Panc1 (cell line): Measurements from ENCODE around the gene STARD10. TPM values are rescaled to one million over a fixed set of nuclear protein-coding genes. Genes with fewer than 3 reads are reported as not detected.

Experiments
- ATAC-seq: fragments of 200-7000 bp; cut with Tn5 transposase; 2 replicates; pipeline ENCODE4 v1.9.1; 2020; ENCODE audit warnings: mild to moderate bottlenecking, moderate library complexity
- BruUV-seq: library from RNA; stranded (reverse); fragments of 400-500 nt; replicated peaks from 2 replicates; lab custom pipeline; 2021; lab: Mats Ljungman, UMichigan
- CTCF ChIA-PET: fragments of 300-600 bp; sonication (Branson Sonifier 250); formaldehyde crosslinking; loops from one replicate; lab custom pipeline; 2022; ENCODE audit warnings: antibody characterized with exemption; lab: Charles Lee
- POLR2A ChIA-PET: fragments of 300-600 bp; sonication (Branson Sonifier 250); formaldehyde crosslinking; loops from one replicate; lab custom pipeline; 2022; ENCODE audit warnings: antibody characterized with exemption; lab: Charles Lee
- DNase-seq: peaks from one replicate; pipeline ENCODE4 v3.0.0-alpha.2; 2010; ENCODE audit warnings: low read depth, low spot score
- H3K27ac ChIP-seq: 2 replicates; pipeline ENCODE4 v1.5.1; 2011; ENCODE audit warnings: mild to moderate bottlenecking, low read length, inconsistent platforms
- H3K27me3 ChIP-seq: fragments of 200-500 bp; sonication (Bioruptor generic); 2 replicates; pipeline ENCODE4 v1.6.0; 2014; ENCODE audit warnings: low read length, inconsistent platforms; ENCODE audit not compliant: control insufficient read depth, insufficient read depth
- H3K36me3 ChIP-seq: fragments of 200-500 bp; sonication (Bioruptor generic); 2 replicates; pipeline ENCODE4 v1.5.1; 2014; ENCODE audit warnings: inconsistent platforms, mild to moderate bottlenecking, low read length, moderate library complexity; ENCODE audit not compliant: control insufficient read depth, insufficient read depth
- H3K4me1 ChIP-seq: 2 replicates; pipeline ENCODE4 v1.5.1; 2011; ENCODE audit warnings: inconsistent platforms, mild to moderate bottlenecking, low read length, moderate library complexity; ENCODE audit not compliant: control insufficient read depth, insufficient read depth
- H3K4me3 ChIP-seq, 2 experiments: 2 replicates each; pipeline ENCODE4 v1.5.1; 2011 to 2012; ENCODE audit warnings: low read depth in 2 of 2, low read length in 2 of 2, mild to moderate bottlenecking in 2 of 2, inconsistent platforms in 1 of 2, moderate library complexity in 1 of 2
- H3K9me3 ChIP-seq: fragments of 200-500 bp; sonication (Bioruptor generic); 2 replicates; pipeline ENCODE4 v1.5.1; 2014; ENCODE audit warnings: low read depth, mild to moderate bottlenecking, inconsistent platforms, low read length, moderate library complexity; ENCODE audit not compliant: control insufficient read depth, insufficient read depth
- CTCF ChIP-seq: fragments of 450-650 bp; IDR thresholded peaks from 2 replicates; pipeline ENCODE4 v1.5.1; 2017; ENCODE audit warnings: mild to moderate bottlenecking
- POLR2AphosphoS5 ChIP-seq: IDR thresholded peaks from 2 replicates; pipeline ENCODE4 v1.6.1; 2012; ENCODE audit warnings: mild to moderate bottlenecking, low read depth, low read length, moderate library complexity
- SIN3A ChIP-seq: IDR thresholded peaks from 2 replicates; pipeline ENCODE4 v1.6.1; 2012; ENCODE audit warnings: low read depth, mild to moderate bottlenecking, low read length, moderate library complexity, borderline replicate concordance; ENCODE audit not compliant: insufficient read depth
- TCF7L2 ChIP-seq: IDR thresholded peaks from 2 replicates; pipeline ENCODE4 v1.6.1; 2011; ENCODE audit warnings: mild to moderate bottlenecking, low read depth, low read length, inconsistent platforms
- in situ Hi-C: cut with HindIII; loops from 2 replicates; pipeline ENCODE4 v1.10.0; 2016; ENCODE audit warnings: low sequenced_read_pairs, low pct_unique_long_range_greater_than_20kb
- intact Hi-C: fragments of 100-400 bp; cut with micrococcal nuclease; formaldehyde crosslinking; loops from one replicate; pipeline ENCODE4 v1.10.0; 2022; ENCODE audit not compliant: unreplicated experiment
- total RNA-seq: library from RNA; stranded (reverse); gene quantifications from one replicate; pipeline ENCODE4 v1.2.1, GENCODE V29; 2021; ENCODE audit not compliant: unreplicated experiment
- TF ChIP-seq, protein P1 (sequence below), 2 experiments: IDR thresholded peaks; 2 replicates each; pipeline ENCODE4 v1.6.1; 2011 to 2012; ENCODE audit warnings: low read depth in 2 of 2, control low read depth in 1 of 2, low read length in 1 of 2, mild to moderate bottlenecking in 1 of 2, moderate library complexity in 1 of 2; ENCODE audit not compliant: insufficient read depth in 1 of 2

STARD10 gene
- total RNA-seq, 1 experiment from 2014 or later, result 32.1 TPM

DNA sequence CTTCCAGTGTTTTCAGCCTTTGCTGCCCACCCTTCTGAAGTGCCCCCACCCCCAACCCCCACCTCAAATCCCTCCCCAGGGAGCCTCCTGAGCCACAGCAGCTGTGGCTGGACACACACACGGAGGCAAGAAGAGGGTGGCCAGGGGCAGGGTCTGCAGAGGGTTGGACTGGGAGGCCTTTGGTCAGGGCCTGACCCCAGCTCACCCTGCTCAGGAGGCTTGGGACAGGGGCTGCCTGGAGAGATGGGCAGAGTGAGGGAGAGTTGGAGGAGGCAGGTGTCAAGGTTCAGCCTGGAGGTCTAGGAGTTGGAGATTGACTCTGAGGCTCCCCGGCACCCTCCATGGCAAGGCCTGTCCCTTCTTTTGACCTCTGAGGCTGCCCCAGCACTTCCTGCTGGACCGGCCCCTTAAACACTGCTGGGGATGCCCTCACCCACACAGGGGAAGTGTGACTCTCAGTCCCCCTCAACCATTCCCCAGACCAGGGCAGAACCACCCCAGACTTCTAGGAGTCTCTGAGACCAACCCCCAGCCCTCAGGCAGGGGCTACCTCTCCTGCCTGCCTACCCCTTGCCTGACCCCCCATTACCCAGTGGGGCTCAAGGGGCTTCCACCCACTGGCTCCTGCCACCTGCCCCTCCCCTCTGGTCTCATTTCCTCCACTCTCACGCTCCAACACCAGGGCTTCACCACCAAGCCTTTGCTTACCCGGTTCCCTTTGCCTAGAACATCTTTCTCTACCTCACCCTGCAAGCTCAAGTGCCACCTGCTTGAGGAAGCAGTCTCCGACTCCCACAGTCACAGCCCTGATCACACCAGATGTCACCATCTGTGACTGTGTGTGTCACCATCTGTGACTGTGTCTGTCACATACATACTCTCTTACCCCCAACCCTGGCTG, 50.3 kb downstream of the STARD10 start:
- H3K4me1 ChIP-seq, result peaks cover 17% of the 10 kb centered on the region
- ATAC-seq (0 out of 2 replicates have a peak, but pooled peaks have one; percentile 8), DNase-seq (no peak)
- ChIA-PET CTCF (interaction anchor here (0.6 kb wide), 1 partner anchor 564 kb away, joined by 9 read pairs; no protein-coding TSS in a partner anchor), POLR2A (no interaction called here)
- no peaks in the 10 kb centered on the region for H3K9me3 ChIP-seq
- no peak overlapping the region for H3K4me3 ChIP-seq
- intact Hi-C loops (no loop called here), in situ Hi-C loops (no loop called here)
- BruUV-seq, result no TSS peak
- H3K36me3 ChIP-seq, result no peaks in the 10 kb centered on the region
- H3K27me3 ChIP-seq, result no peaks in the 10 kb centered on the region
- H3K27ac ChIP-seq, result no peak overlapping the region
- TF ChIP-seq, protein P1, sequence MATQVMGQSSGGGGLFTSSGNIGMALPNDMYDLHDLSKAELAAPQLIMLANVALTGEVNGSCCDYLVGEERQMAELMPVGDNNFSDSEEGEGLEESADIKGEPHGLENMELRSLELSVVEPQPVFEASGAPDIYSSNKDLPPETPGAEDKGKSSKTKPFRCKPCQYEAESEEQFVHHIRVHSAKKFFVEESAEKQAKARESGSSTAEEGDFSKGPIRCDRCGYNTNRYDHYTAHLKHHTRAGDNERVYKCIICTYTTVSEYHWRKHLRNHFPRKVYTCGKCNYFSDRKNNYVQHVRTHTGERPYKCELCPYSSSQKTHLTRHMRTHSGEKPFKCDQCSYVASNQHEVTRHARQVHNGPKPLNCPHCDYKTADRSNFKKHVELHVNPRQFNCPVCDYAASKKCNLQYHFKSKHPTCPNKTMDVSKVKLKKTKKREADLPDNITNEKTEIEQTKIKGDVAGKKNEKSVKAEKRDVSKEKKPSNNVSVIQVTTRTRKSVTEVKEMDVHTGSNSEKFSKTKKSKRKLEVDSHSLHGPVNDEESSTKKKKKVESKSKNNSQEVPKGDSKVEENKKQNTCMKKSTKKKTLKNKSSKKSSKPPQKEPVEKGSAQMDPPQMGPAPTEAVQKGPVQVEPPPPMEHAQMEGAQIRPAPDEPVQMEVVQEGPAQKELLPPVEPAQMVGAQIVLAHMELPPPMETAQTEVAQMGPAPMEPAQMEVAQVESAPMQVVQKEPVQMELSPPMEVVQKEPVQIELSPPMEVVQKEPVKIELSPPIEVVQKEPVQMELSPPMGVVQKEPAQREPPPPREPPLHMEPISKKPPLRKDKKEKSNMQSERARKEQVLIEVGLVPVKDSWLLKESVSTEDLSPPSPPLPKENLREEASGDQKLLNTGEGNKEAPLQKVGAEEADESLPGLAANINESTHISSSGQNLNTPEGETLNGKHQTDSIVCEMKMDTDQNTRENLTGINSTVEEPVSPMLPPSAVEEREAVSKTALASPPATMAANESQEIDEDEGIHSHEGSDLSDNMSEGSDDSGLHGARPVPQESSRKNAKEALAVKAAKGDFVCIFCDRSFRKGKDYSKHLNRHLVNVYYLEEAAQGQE (IDR thresholded peaks at IDR 0.05; ENCODE audit: insufficient read depth in 1 of 2, low read depth in 2 of 2, low read length in 1 of 2), result no peak
- TF ChIP-seq SIN3A, result no peak
- no peak for TF ChIP-seq CTCF
- no peak for TF ChIP-seq TCF7L2
- no peak for TF ChIP-seq POLR2AphosphoS5

GRCh38 chr11:72742513-72743320, 51.1 kb downstream of the STARD10 start:
- peaks cover 17% of the 10 kb centered on the region for H3K4me1 ChIP-seq

More at GRCh38 chr11:72742513-72743320, 51.1 kb downstream of the STARD10 start:
- no peak for DNase-seq
- Histone ChIP-seq H3K36me3 (no peaks in the 10 kb centered on the region), H3K4me3 (no peak overlapping the region), H3K27ac (peak overlapping the region; percentile 2; the same call in 1 of the 2 replicates), H3K9me3 (no peaks in the 10 kb centered on the region), H3K27me3 (no peaks in the 10 kb centered on the region)
- ChIA-PET POLR2A (no interaction called here), CTCF (no interaction called here)
- TF ChIP-seq TCF7L2, result no peak
- no peak for TF ChIP-seq SIN3A
- TF ChIP-seq, protein P1 (IDR thresholded peaks at IDR 0.05; ENCODE audit: insufficient read depth in 1 of 2, low read depth in 2 of 2, low read length in 1 of 2), result no peak
- no peak for TF ChIP-seq POLR2AphosphoS5
- TF ChIP-seq CTCF, result no peak
- intact Hi-C loops, result no loop called here
- ATAC-seq, result no peak
- in situ Hi-C loops, result no loop called here
- no TSS peak for BruUV-seq
